B cell (primary cell): ENCODE results near the gene FBXO28. TPM values are rescaled to one million over a fixed set of nuclear protein-coding genes. Genes with fewer than 3 reads are reported as not detected.

Source experiments
- ATAC-seq: fragments of 200-7000 bp; cut with Tn5 transposase; one replicate; pipeline ENCODE4 v1.10.0; 2021; ENCODE audit warnings: low read depth, mild to moderate bottlenecking, moderate number of reproducible peaks, moderate library complexity
- CTCF ChIA-PET: fragments of 350-600 bp; sonication (Branson Sonifier 250); formaldehyde crosslinking; loops from one replicate; lab custom pipeline; 2021; ENCODE audit warnings: antibody characterized with exemption, inconsistent platforms; lab: Charles Lee
- POLR2A ChIA-PET: fragments of 350-600 bp; sonication (Branson Sonifier 250); formaldehyde crosslinking; loops from one replicate; lab custom pipeline; 2021; ENCODE audit warnings: antibody characterized with exemption; lab: Charles Lee
- DNase-seq: peaks from one replicate; pipeline ENCODE4 v3.0.0; 2013
- H2AFZ ChIP-seq: 2 replicates; pipeline ENCODE4 v1.6.1; 2012; ENCODE audit warnings: mild to moderate bottlenecking, low read depth, low read length; ENCODE audit not compliant: insufficient read depth, poor library complexity, severe bottlenecking
- H3K27ac ChIP-seq, 2 donors: 1 replicate in 1 of 2; 2 replicates in 1 of 2; pipeline ENCODE4 v1.5.1; 2012 to 2013; ENCODE audit warnings: low read length in 2 of 2, mild to moderate bottlenecking in 2 of 2, moderate library complexity in 1 of 2
- H3K27me3 ChIP-seq, 4 experiments: fragments of 200-600 bp in 1 of 4; sonication (generic) in 1 of 4; replicated peaks in 1 of 4; 1 replicate in 2 of 4; 2 replicates in 2 of 4; pipeline versions ENCODE4 v1.6.1 to v1.7.0; 2013 to 2016; ENCODE audit warnings: low read length in 3 of 4, mild to moderate bottlenecking in 2 of 4, mixed read lengths in 1 of 4, moderate library complexity in 1 of 4; ENCODE audit not compliant: insufficient read depth in 4 of 4, control insufficient read depth in 3 of 4; ENCODE audit errors: control extremely low read depth in 1 of 4
- H3K36me3 ChIP-seq, 2 experiments: replicated peaks in 1 of 2; 1 replicate in 1 of 2; 2 replicates in 1 of 2; pipeline versions ENCODE4 v1.6.1 to v1.7.1; 2013; ENCODE audit warnings: low read length in 1 of 2; ENCODE audit not compliant: insufficient read depth in 2 of 2, control insufficient read depth in 1 of 2; ENCODE audit errors: control extremely low read depth in 1 of 2, extremely low read depth in 1 of 2
- H3K4me1 ChIP-seq, 2 donors: fragments of 200-600 bp in 1 of 2; sonication (generic) in 1 of 2; 1 replicate in 1 of 2; 2 replicates in 1 of 2; pipeline versions ENCODE4 v1.5.1 to v1.6.1; 2013 to 2017; ENCODE audit warnings: low read length in 2 of 2; ENCODE audit not compliant: control insufficient read depth in 2 of 2, insufficient read depth in 2 of 2
- H3K4me2 ChIP-seq: replicated peaks from 2 replicates; pipeline ENCODE3; 2012; ENCODE audit warnings: mild to moderate bottlenecking, low read depth, low read length; ENCODE audit not compliant: poor library complexity, severe bottlenecking
- H3K4me3 ChIP-seq, 5 experiments: fragments of 200-600 bp in 1 of 5; sonication (generic) in 1 of 5; 1 replicate in 3 of 5; 2 replicates in 2 of 5; pipeline versions ENCODE4 v1.5.1 to v1.7.0; 2011 to 2016; ENCODE audit warnings: low read length in 4 of 5, mild to moderate bottlenecking in 4 of 5, low read depth in 2 of 5, control low read depth in 1 of 5, moderate library complexity in 1 of 5; ENCODE audit not compliant: insufficient read depth in 1 of 5; ENCODE audit errors: control extremely low read depth in 1 of 5, extremely low read depth in 1 of 5
- H3K79me2 ChIP-seq: fragments of 200-600 bp; sonication (generic); one replicate; pipeline ENCODE4 v1.6.0; 2016; ENCODE audit warnings: low read length; ENCODE audit not compliant: control insufficient read depth, insufficient read depth
- H3K9ac ChIP-seq: fragments of 200-600 bp; sonication (generic); 2 replicates; pipeline ENCODE4 v1.6.1; 2017; ENCODE audit warnings: mild to moderate bottlenecking, low read length, moderate library complexity
- H3K9me3 ChIP-seq, 3 donors: one replicate each; pipeline versions ENCODE4 v1.6.1 to v1.7.1; 2013; ENCODE audit warnings: low read length in 2 of 3; ENCODE audit not compliant: control insufficient read depth in 2 of 3, insufficient read depth in 1 of 3; ENCODE audit errors: control extremely low read depth in 1 of 3
- H4K20me1 ChIP-seq: 2 replicates; pipeline ENCODE4 v1.6.0; 2012; ENCODE audit warnings: mild to moderate bottlenecking, low read length; ENCODE audit not compliant: insufficient read depth, control insufficient read depth, poor library complexity, severe bottlenecking
- H3K27ac Mint-ChIP-seq: one replicate; pipeline ENCODE4 v1.8.0; 2021; ENCODE audit warnings: mixed read lengths
- H3K27me3 Mint-ChIP-seq: one replicate; pipeline ENCODE4 v1.8.0; 2021; ENCODE audit warnings: mixed read lengths
- H3K4me1 Mint-ChIP-seq: one replicate; pipeline ENCODE4 v1.8.0; 2021; ENCODE audit warnings: mixed read lengths
- H3K4me3 Mint-ChIP-seq: one replicate; pipeline ENCODE4 v1.8.0; 2021; ENCODE audit warnings: mixed read lengths
- H3K9me3 Mint-ChIP-seq: one replicate; pipeline ENCODE4 v1.8.0; 2022; ENCODE audit warnings: mixed read lengths; ENCODE audit not compliant: insufficient read depth
- EZH2 ChIP-seq: IDR thresholded peaks from 2 replicates; pipeline ENCODE4 v1.6.1; 2012; ENCODE audit warnings: borderline replicate concordance, low read depth, mild to moderate bottlenecking, moderate library complexity, low read length; ENCODE audit not compliant: insufficient read depth, poor library complexity, severe bottlenecking
- WGBS: methylation state at CpG from one replicate; pipeline ENCODE4 v1.1.5; 2013; ENCODE audit warnings: missing lambda C conversion rate; ENCODE audit not compliant: insufficient coverage; 5-methylcytosine and 5-hydroxymethylcytosine counted together
- intact Hi-C: fragments of 100-400 bp; cut with micrococcal nuclease; formaldehyde crosslinking; loops from one replicate; pipeline ENCODE4 v1.10.0; 2022
- polyA plus RNA-seq: library from polyadenylated mRNA; depleted of rRNA; stranded (reverse); fragments of >200 nt; gene quantifications from 2 replicates; pipeline ENCODE4 v1.2.3, GENCODE V29; 2012
- total RNA-seq, 2 donors: library from RNA; stranded (reverse); fragments of 120-200 nt in 1 of 2; gene quantifications; 1 replicate in 1 of 2; 2 replicates in 1 of 2; pipeline versions ENCODE4 v1.2.3 to v1.2.4, GENCODE V29; 2013 to 2022
- TF ChIP-seq, protein P1 (sequence below): fragments of 200-600 bp; IDR thresholded peaks from one replicate; pipeline ENCODE4 v1.8.0; 2022; ENCODE audit warnings: antibody characterized with exemption, mild to moderate bottlenecking

The FBXO28 gene
- total and polyA plus RNA-seq, 2 donors (not counting 1 experiment from before 2014, with no cell fraction given), result 17.5 to 39.7 TPM

DNA sequence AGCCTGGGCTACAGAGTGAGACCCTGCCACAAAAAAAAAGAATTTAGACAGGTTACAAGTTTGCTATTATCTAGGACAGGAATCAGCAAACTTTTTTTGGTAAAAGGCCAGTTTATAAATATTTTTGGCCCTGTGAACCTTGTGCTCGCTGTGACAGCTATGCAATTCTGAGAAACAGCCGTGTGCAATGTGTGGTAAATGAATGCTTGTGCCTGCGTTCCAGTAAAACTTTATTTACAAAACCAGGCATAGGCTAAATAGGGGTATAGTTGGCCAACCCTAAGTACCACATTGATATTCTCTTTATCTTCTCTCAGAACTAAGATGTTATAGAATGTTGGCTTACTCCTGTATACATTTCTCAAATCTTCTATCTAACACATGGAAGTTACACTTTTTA is 24.3 kb downstream of the FBXO28 start:
- POLR2A ChIA-PET, result no interaction called here

DNA sequence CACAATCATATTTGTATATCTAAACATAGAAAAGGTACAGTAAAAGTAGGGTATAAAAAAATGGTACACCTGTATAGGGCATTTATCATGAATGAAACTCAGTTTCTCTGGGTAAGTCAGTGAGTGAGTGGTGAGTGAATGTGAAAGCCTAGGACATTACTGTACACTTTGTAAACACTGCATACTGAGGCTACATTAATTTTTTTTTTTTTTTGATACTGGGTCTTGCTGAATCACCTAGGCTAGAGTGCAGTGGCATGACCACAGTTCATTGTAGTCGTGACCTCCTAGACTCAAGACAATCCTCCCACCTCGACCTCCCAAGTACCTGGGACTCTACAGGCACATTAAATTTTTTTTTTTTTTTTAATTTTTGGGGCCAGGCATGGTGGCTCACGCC is 27.8 kb downstream of the FBXO28 start:
- Histone ChIP-seq H3K4me2 (no peak overlapping the region), H3K4me3 (no peak overlapping the region), H3K79me2 (peaks cover 16% of the 10 kb centered on the region), H3K36me3 (peaks cover 3 to 15% of the 10 kb centered on the region in 2 experiments), H4K20me1 (no peaks in the 10 kb centered on the region), H3K27ac (no peak overlapping the region), H2AFZ (no peak overlapping the region), H3K9ac (no peak overlapping the region), H3K4me1 (peaks cover 14 to 20% of the 10 kb centered on the region in 2 donors), H3K9me3 (peaks cover 0 to 4% (median 0%) of the 10 kb centered on the region in 3 donors), H3K27me3 (no peaks in the 10 kb centered on the region)
- no peak for ATAC-seq
- Mint-ChIP-seq H3K9me3 (no peaks in the 10 kb centered on the region), H3K27me3 (no peaks in the 10 kb centered on the region), H3K4me1 (peaks cover 21% of the 10 kb centered on the region), H3K27ac (no peak overlapping the region), H3K4me3 (no peak overlapping the region)
- POLR2A ChIA-PET, result no interaction called here
- intact Hi-C loops, result no loop called here
- CTCF ChIA-PET, result no interaction called here
- no peak for DNase-seq
- no peak for TF ChIP-seq EZH2
- TF ChIP-seq, protein P1, sequence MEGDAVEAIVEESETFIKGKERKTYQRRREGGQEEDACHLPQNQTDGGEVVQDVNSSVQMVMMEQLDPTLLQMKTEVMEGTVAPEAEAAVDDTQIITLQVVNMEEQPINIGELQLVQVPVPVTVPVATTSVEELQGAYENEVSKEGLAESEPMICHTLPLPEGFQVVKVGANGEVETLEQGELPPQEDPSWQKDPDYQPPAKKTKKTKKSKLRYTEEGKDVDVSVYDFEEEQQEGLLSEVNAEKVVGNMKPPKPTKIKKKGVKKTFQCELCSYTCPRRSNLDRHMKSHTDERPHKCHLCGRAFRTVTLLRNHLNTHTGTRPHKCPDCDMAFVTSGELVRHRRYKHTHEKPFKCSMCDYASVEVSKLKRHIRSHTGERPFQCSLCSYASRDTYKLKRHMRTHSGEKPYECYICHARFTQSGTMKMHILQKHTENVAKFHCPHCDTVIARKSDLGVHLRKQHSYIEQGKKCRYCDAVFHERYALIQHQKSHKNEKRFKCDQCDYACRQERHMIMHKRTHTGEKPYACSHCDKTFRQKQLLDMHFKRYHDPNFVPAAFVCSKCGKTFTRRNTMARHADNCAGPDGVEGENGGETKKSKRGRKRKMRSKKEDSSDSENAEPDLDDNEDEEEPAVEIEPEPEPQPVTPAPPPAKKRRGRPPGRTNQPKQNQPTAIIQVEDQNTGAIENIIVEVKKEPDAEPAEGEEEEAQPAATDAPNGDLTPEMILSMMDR, result no peak
- 100% methylated on average over 2 of the region's 3 CpGs for WGBS

More for the DNA sequence above, 24.3 kb downstream of the FBXO28 start:
- CTCF ChIA-PET, result interaction anchor here (0.6 to 1.2 kb wide), 2 partner anchors 22 to 179 kb away, joined by 4 read pairs; no protein-coding TSS in a partner anchor
- no peak overlapping the region for H3K9ac ChIP-seq
- H3K9me3 ChIP-seq, result no peaks in the 10 kb centered on the region
- no peak overlapping the region for H2AFZ ChIP-seq
- WGBS, result no CpG with 5 or more reads among the region's 3 CpGs
- DNase-seq, result no peak
- Mint-ChIP-seq H3K4me3 (no peak overlapping the region), H3K4me1 (peaks cover 2% of the 10 kb centered on the region), H3K9me3 (no peaks in the 10 kb centered on the region), H3K27ac (no peak overlapping the region), H3K27me3 (no peaks in the 10 kb centered on the region)
- peaks cover 4% of the 10 kb centered on the region for H4K20me1 ChIP-seq
- H3K4me3 ChIP-seq, result no peak overlapping the region
- H3K36me3 ChIP-seq, result peaks cover 3 to 32% of the 10 kb centered on the region in 2 experiments
- no peak overlapping the region for H3K27ac ChIP-seq
- H3K79me2 ChIP-seq, result peaks cover 9% of the 10 kb centered on the region
- intact Hi-C loops, result no loop called here
- no peaks in the 10 kb centered on the region for H3K27me3 ChIP-seq
- no peaks in the 10 kb centered on the region for H3K4me1 ChIP-seq
- no peak for TF ChIP-seq EZH2
- TF ChIP-seq, protein P1, result no peak
- no peak overlapping the region for H3K4me2 ChIP-seq
- ATAC-seq, result no peak
